GM18861 (cell line): Measurements from ENCODE around the gene TRNT1.

Experiments used
- ATAC-seq: cut with Tn5 transposase; IDR thresholded peaks from one replicate; pipeline ENCODE4 v1.9.1; 2021; ENCODE audit not compliant: unreplicated experiment

TRNT1 gene

GRCh38 chr3:3110749-3111361 is 15.9 kb upstream of the TRNT1 start:
- no peak for ATAC-seq

- ATAC-seq: no peak
Measured at GRCh38 chr3:3113042-3113709, 13.6 kb upstream of the TRNT1 start.

- no peak for ATAC-seq
Measured at GRCh38 chr3:3117651-3118050, 9.1 kb upstream of the TRNT1 start.

GRCh38 chr3:3119393-3119851 is 7.3 kb upstream of the TRNT1 start:
- ATAC-seq: no peak

- ATAC-seq: no peak
Measured at GRCh38 chr3:3125977-3126376, 763 bp upstream of the TRNT1 start.

GRCh38 chr3:3127432-3128010 is 781 bp downstream of the TRNT1 start:
- ATAC-seq: no peak

- ATAC-seq: no peak
Measured at GRCh38 chr3:3129579-3129978, 2.8 kb downstream of the TRNT1 start.

- no peak for ATAC-seq
Measured at GRCh38 chr3:3133500-3133899, 6.8 kb downstream of the TRNT1 start.

GRCh38 chr3:3134750-3135448 is 8.2 kb downstream of the TRNT1 start:
- no peak for ATAC-seq

- no peak for ATAC-seq
Measured at GRCh38 chr3:3137526-3137925, 10.8 kb downstream of the TRNT1 start.

- no peak for ATAC-seq
Measured at GRCh38 chr3:3141939-3142338, 15.2 kb downstream of the TRNT1 start.

GRCh38 chr3:3145831-3146230 is 19.1 kb downstream of the TRNT1 start:
- no peak for ATAC-seq

GRCh38 chr3:3149560-3149959 is 22.8 kb downstream of the TRNT1 start:
- ATAC-seq: no peak

- ATAC-seq: no peak
Measured at GRCh38 chr3:3151513-3151912, 24.8 kb downstream of the TRNT1 start.

- ATAC-seq: no peak
Measured at GRCh38 chr3:3154879-3155610, 28.3 kb downstream of the TRNT1 start.

GRCh38 chr3:3157484-3157883 is 30.7 kb downstream of the TRNT1 start:
- ATAC-seq: no peak

GRCh38 chr3:3160826-3161225 is 34.1 kb downstream of the TRNT1 start:
- no peak for ATAC-seq

- no peak for ATAC-seq
Measured at GRCh38 chr3:3165241-3165640, 38.5 kb downstream of the TRNT1 start.

GRCh38 chr3:3165650-3166049 is 38.9 kb downstream of the TRNT1 start:
- no peak for ATAC-seq

GRCh38 chr3:3170998-3171397 is 44.3 kb downstream of the TRNT1 start:
- no peak for ATAC-seq

- ATAC-seq: no peak
Measured at GRCh38 chr3:3172627-3173026, 45.9 kb downstream of the TRNT1 start.
